ENCODE results near the gene NTRK2. TPM values are rescaled to one million over a fixed set of nuclear protein-coding genes. Genes with fewer than 3 reads are reported as not detected.

NTRK2 gene
- total RNA-seq, 1 donor = not detected

GRCh38 chr9:84697509-84698114 lies 28.1 kb downstream of the NTRK2 start:
- DNase-seq (ENCODE audit: low read depth) = peak; percentile 17
- no peak overlapping the region for H3K4me3 ChIP-seq (ENCODE audit: low read depth, low read length)
- TF ChIP-seq, protein P1, sequence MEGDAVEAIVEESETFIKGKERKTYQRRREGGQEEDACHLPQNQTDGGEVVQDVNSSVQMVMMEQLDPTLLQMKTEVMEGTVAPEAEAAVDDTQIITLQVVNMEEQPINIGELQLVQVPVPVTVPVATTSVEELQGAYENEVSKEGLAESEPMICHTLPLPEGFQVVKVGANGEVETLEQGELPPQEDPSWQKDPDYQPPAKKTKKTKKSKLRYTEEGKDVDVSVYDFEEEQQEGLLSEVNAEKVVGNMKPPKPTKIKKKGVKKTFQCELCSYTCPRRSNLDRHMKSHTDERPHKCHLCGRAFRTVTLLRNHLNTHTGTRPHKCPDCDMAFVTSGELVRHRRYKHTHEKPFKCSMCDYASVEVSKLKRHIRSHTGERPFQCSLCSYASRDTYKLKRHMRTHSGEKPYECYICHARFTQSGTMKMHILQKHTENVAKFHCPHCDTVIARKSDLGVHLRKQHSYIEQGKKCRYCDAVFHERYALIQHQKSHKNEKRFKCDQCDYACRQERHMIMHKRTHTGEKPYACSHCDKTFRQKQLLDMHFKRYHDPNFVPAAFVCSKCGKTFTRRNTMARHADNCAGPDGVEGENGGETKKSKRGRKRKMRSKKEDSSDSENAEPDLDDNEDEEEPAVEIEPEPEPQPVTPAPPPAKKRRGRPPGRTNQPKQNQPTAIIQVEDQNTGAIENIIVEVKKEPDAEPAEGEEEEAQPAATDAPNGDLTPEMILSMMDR (IDR thresholded peaks at IDR 0.05; ENCODE audit: insufficient read depth, low read depth, low read length) = peak; percentile 49

DNA sequence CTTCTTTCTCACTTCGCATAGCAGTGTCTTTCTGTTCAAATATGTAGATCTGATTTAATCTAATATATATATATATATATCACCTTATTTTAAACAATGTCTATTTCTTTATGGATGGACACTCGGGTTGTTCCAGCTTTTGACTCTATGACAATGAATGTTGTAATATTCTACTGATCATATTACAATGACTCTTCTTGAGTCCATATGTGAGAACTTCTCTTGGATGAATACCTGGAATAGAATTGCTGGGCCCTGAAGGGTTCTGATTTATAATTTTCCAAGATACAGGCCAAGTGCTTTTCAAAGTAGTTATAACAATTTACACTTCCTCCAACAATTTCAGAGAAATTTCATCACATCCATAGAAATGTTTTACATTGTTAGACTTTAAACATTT lies 28.8 kb downstream of the NTRK2 start:
- TF ChIP-seq, protein P1 (IDR thresholded peaks at IDR 0.05; ENCODE audit: insufficient read depth, low read depth, low read length) = no peak
- no peak for DNase-seq (ENCODE audit: low read depth)
- no peak overlapping the region for H3K4me3 ChIP-seq (ENCODE audit: low read depth, low read length)

DNA sequence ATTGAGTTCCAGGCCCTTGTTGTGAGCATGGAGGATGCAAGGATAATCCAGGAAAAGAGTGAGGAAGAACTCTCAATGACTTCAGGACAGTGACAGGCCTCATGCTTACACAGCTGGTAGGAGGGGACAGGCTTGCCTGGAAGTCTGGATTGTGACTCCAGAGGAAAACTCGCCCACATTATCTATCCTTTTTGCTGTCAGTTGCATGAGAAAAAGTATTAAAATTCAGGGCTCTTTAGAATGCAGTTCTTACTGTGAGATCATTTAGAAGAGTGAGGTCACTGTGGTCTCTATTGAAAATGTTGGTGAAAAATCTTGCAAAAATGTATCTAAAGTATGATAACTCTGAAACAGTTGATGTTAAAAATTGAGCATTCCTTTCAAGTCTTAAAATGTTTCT lies 30.5 kb downstream of the NTRK2 start:
- no peak overlapping the region for H3K4me3 ChIP-seq (ENCODE audit: low read depth, low read length)
- TF ChIP-seq, protein P1 (IDR thresholded peaks at IDR 0.05; ENCODE audit: insufficient read depth, low read depth, low read length) = no peak
- DNase-seq (ENCODE audit: low read depth) = no peak

DNA sequence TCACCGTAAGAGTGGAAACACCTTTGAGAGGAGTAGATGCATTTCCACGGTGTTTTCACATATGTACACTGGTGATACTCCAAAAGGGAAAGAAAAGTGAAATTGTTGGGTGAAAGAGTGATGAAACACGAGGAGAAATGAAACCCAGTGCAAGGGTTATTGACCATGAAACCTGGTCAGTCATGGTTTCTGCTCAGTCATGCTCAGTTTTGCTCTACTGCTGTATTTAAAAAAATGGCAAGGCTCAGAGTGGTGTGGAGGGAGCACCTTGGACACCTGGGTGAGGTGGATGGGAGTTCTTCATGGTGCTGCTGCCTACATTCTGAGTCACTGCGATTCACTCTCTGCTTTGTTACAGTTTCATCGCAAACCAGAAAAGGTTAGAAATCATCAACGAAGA lies 32.3 kb downstream of the NTRK2 start:
- TF ChIP-seq, protein P1 (IDR thresholded peaks at IDR 0.05; ENCODE audit: insufficient read depth, low read depth, low read length) = no peak
- no peak overlapping the region for H3K4me3 ChIP-seq (ENCODE audit: low read depth, low read length)
- no peak for DNase-seq (ENCODE audit: low read depth)

DNA sequence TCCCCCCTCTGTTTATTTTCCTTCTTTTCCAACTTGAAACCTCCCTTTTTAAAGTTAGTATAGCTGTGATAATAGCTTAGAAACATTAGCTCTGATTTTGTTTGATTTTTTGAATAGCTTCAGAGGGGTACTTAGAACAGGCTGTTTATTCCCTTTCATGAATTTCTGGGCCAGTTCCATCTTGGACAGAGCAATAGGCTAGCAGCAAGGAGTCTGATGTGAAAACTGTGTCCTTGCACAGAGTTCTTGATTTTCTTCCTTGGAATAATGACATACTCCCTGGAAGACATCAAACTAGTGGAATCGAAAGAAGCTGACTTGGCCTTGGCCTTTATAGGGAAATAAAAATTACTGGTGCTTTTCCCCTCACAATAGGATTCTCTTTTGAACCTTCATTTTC lies 32.9 kb downstream of the NTRK2 start:
- H3K4me3 ChIP-seq (ENCODE audit: low read depth, low read length) = no peak overlapping the region
- DNase-seq (ENCODE audit: low read depth) = no peak
- TF ChIP-seq, protein P1 (IDR thresholded peaks at IDR 0.05; ENCODE audit: insufficient read depth, low read depth, low read length) = no peak

DNA sequence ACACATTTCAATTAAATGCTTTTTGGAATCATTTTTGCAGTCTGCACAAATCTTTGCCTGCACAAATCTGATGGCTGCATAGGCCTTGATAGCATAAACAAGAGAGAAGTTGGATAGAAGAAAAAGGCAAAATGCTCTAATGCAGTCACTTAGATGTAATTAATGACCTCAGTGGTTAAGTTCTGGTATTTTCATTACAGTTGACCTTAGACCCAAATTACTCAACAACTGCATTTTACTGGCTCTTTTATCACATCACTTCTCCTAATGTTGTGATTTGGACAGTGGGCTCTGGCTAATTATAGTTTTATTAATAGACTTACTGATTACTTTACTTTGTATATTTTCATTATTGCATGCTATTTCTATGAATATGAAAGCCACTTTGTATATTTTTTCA lies 34.3 kb downstream of the NTRK2 start:
- TF ChIP-seq, protein P1 (IDR thresholded peaks at IDR 0.05; ENCODE audit: insufficient read depth, low read depth, low read length) = no peak
- no peak overlapping the region for H3K4me3 ChIP-seq (ENCODE audit: low read depth, low read length)
- no peak for DNase-seq (ENCODE audit: low read depth)

- TF ChIP-seq, protein P1 (IDR thresholded peaks at IDR 0.05; ENCODE audit: insufficient read depth, low read depth, low read length) = no peak
- DNase-seq (ENCODE audit: low read depth) = no peak
- no peak overlapping the region for H3K4me3 ChIP-seq (ENCODE audit: low read depth, low read length)
Measured at GRCh38 chr9:84705128-84705527, 35.6 kb downstream of the NTRK2 start.
